GM12801 (cell line): ENCODE measurements around the gene NCBP2L.

Experiments used
- TF ChIP-seq, protein P1 (sequence below): IDR thresholded peaks from one replicate; pipeline ENCODE4 v1.5.1; 2011; ENCODE audit warnings: control low read depth; ENCODE audit not compliant: insufficient read length; ENCODE audit errors: extremely low read depth

NCBP2L gene

DNA sequence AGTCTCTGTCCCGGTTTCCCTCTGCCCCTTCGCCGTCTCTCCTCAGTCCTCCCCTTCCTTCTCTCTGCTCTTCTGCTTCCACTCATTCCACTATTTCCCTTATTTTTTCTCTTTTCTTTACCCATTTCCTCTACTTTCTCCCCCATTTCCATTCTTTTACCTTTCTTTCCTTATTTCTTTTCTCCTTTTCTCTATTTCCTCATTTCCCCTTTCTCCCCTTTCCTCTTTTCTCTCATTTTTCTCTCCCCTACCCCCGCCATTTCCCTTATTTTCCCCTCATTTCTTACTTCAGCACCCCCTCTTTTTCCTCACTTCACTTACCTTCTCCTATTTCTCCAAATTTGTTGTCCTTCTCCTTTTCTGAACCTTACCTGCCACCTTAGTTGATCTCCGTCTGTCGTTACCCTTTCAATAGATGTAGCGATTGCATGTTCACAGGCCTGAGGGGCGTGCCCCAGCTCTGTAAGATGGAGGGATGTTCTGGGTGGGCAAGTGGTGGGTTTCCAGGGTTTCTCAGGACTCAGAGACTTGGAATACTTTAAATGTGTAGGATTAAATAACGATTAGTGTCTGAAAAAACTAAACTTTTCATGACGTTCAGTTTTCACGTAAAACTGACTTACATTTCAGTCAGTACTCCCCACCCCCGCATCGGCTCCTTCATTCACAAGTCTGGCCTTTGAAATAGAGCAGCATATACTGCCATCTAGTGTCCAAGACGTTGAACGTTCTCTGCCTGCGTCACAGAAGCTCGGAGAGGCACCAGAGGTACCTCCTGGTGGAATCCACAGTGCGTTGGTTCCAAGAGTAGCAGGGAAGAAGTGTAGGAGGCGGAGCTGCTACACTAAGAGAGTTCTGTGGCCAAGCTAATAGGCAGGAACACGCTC, 641 bp upstream of the NCBP2L start:
- TF ChIP-seq, protein P1, sequence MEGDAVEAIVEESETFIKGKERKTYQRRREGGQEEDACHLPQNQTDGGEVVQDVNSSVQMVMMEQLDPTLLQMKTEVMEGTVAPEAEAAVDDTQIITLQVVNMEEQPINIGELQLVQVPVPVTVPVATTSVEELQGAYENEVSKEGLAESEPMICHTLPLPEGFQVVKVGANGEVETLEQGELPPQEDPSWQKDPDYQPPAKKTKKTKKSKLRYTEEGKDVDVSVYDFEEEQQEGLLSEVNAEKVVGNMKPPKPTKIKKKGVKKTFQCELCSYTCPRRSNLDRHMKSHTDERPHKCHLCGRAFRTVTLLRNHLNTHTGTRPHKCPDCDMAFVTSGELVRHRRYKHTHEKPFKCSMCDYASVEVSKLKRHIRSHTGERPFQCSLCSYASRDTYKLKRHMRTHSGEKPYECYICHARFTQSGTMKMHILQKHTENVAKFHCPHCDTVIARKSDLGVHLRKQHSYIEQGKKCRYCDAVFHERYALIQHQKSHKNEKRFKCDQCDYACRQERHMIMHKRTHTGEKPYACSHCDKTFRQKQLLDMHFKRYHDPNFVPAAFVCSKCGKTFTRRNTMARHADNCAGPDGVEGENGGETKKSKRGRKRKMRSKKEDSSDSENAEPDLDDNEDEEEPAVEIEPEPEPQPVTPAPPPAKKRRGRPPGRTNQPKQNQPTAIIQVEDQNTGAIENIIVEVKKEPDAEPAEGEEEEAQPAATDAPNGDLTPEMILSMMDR = no peak

DNA sequence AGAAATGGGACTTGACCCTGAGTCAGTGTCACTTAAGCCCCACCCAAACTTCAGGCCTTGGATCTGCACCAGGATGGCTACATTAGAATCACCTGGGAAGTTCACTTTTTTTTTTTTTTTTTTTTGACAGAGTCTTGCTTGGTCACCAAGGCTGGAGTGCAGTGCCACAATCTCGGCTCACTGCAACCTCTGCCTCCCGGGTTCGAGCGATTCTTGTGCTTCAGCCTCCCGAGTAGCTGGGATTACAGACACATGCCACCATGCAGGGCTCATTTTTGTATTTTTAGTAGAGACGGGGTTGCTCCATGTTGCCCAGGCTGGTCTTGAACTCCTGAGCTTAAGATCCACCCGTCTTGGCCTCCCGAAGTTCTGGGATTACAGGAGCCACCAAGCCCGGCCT, 3.0 kb downstream of the NCBP2L start:
- TF ChIP-seq, protein P1 = no peak

DNA sequence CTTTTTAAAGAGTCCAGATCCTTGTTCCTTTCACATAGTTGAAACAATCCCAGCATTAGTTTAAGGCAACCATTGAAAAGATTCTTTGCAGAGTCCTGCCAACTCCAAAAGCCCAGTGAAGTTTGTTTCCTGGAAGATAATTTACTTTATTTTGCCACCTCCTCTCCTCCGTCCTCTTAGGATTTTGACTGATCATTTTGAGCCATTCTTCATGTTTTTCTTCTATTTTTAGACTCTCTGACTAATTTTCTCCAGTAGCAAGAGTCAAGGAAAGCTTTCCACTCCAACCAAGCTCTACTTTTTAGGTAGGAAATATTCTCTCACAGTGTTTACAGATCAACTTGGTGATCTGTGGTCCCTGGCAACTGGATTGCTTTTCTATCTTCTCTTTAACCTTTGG, 10.3 kb downstream of the NCBP2L start:
- TF ChIP-seq, protein P1 = no peak

DNA sequence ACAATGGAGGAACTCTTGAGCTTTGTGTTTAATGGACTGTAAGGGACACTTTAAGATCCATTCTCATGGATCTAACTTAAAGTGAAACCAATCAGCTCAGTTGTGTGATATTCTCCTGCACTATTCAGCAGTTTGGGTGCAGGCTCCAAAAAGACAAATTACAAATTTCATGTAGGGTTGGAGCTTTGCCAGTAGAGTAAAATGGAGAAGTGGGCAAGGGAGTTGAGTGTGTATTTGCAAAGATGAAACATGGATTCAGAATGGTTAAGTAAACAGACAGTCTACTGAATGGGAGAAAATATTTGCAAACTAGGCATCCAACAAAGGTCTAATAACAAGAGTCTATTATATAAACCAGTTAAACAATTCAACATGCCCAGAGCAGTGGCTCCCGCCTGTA, 26.9 kb downstream of the NCBP2L start:
- TF ChIP-seq, protein P1 = no peak

DNA sequence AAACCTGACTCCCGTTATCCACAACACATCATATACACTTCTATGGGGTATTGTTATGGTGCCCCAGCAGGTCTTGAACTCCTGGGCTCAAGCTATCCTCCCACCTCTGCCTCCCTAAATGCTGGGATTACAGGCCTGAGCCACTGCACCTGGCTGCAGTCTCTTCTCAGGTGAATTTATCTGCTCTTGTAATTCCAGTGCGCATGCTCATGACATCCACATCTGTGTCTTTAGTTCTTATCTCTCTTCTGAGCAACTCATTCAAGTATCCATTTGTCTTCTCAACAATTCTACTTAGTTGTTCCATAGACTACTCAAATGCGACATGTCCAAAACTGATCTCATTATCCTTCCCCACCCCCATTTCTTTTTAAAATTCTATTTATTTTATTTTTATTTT, 27.6 kb downstream of the NCBP2L start:
- TF ChIP-seq, protein P1 = no peak

DNA sequence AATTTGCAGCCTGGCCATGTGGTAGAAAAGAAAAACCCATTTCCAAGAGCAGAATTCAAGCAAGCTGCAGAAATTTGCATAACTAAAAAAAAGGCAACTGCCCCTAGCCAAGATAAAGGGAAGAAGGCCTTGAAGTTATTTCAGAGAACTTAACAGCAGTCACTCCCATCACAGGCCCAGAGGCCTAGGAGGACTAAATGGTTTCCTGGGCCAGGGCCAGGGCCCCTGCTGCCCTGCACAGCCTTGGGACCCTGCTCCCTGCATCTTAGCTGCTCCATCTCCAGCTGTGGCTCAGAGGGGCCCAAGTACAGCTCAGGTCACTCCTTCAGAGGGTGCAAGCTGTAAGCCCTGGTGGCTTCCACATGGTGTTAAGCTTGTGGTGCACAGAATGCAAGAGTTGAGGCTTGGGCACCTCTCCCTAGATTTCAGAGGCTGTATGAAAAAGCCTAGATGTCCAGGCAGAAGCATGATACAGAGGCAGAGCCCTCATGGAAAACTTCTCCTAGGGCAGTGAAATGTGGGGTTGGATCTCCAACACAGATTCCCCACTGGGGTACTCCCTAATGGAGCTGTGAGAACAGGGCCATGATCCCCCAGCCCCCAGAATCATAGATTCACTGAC, 41.5 kb downstream of the NCBP2L start:
- TF ChIP-seq, protein P1 = no peak

DNA sequence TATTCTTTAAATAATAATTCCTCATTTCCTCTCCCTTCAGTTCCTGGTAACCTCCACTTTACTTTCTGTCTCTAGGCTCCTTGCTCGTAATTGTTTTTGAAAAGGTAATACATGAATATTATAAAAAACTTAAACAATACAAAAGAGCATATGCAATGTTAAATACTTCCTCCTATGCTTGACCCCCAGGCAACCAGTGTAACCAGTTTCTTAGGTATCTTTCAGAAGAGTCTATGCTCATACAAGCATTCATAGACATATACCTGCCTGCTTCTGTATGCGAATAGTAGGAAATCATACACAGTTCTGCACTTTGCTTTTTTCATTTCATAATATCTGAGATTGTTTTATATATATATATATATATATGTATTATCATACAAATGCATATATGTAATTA, 45.5 kb downstream of the NCBP2L start:
- TF ChIP-seq, protein P1 = no peak
